Middle frontal gyrus (tissue), 1 donor: ENCODE data around the gene CAMLG.

ENCODE experiments used
- DNase-seq: peaks from one replicate; pipeline ENCODE4 v3.0.0-alpha.2; 2015; ENCODE audit warnings: low spot score; ENCODE audit errors: extremely low spot score

The CAMLG gene

GRCh38 chr5:134777366-134777765 lies 39.0 kb downstream of the CAMLG start:
- DNase-seq, result no peak

GRCh38 chr5:134784241-134784920 lies 46.0 kb downstream of the CAMLG start:
- DNase-seq, result no peak

GRCh38 chr5:134784946-134785620 lies 46.7 kb downstream of the CAMLG start:
- no peak for DNase-seq

GRCh38 chr5:134787692-134788091 lies 49.3 kb downstream of the CAMLG start:
- no peak for DNase-seq

- no peak for DNase-seq
These were observed 53.2 kb downstream of the CAMLG start for GRCh38 chr5:134791580-134791979.

- no peak for DNase-seq
These were observed 53.9 kb downstream of the CAMLG start for GRCh38 chr5:134792286-134792685.

- no peak for DNase-seq
These were observed 54.8 kb downstream of the CAMLG start for GRCh38 chr5:134793111-134793510.

- DNase-seq, result no peak
These were observed 55.7 kb downstream of the CAMLG start for GRCh38 chr5:134794082-134794481.

GRCh38 chr5:134794819-134795218 lies 56.5 kb downstream of the CAMLG start:
- DNase-seq, result no peak

- no peak for DNase-seq
These were observed 60.1 kb downstream of the CAMLG start for GRCh38 chr5:134798468-134798867.
